Left lung (tissue), 10 donors: Measurements from ENCODE around the gene PRSS3. TPM values are rescaled to one million over a fixed set of nuclear protein-coding genes. Genes with fewer than 3 reads are reported as not detected.
A peak's percentile ranks its signal among the peaks of the same experiment; 100 is the strongest.
"Not testable (repeated sequence)": the region's sequence is repeated elsewhere in the genome, so short reads cannot be mapped to it uniquely, and the experiment has no call there.

Source experiments
- ATAC-seq: fragments of 200-7000 bp; cut with Tn5 transposase; one replicate; pipeline ENCODE4 v1.9.1; 2020; ENCODE audit warnings: moderate library complexity
- DNase-seq, 4 donors: peaks; one replicate each; pipeline ENCODE4 v3.0.0-alpha.2; 2013 to 2020
- H3K27ac ChIP-seq, 2 donors: fragments of 200-600 bp; sonication (generic) in 1 of 2; one replicate each; pipeline versions ENCODE4 v1.5.0 to v1.8.0; 2020 to 2021
- H3K27me3 ChIP-seq, 2 donors: fragments of 200-600 bp; sonication (generic) in 1 of 2; one replicate each; pipeline versions ENCODE4 v1.5.0 to v1.8.0; 2020 to 2021
- H3K36me3 ChIP-seq, 2 donors: fragments of 200-600 bp; sonication (generic) in 1 of 2; one replicate each; pipeline versions ENCODE4 v1.5.0 to v1.8.0; 2020 to 2021
- H3K4me1 ChIP-seq, 2 donors: fragments of 200-600 bp; one replicate each; pipeline ENCODE4 v1.8.0; 2021
- H3K4me3 ChIP-seq, 2 donors: fragments of 200-600 bp; sonication (generic) in 1 of 2; one replicate each; pipeline versions ENCODE4 v1.5.0 to v1.8.0; 2020 to 2021; ENCODE audit warnings: mild to moderate bottlenecking in 1 of 2
- H3K9me3 ChIP-seq, 2 donors: fragments of 200-600 bp; sonication (generic) in 1 of 2; one replicate each; pipeline versions ENCODE4 v1.5.0 to v1.8.0; 2020 to 2021
- intact Hi-C, 2 donors: fragments of 100-400 bp; cut with DNase I; formaldehyde crosslinking; loops; one replicate each; pipeline versions ENCODE4 v1.11.2 to v1.14.2; 2022
- polyA plus RNA-seq, 6 donors: library from polyadenylated mRNA; unstranded; fragments of 120-200 nt; gene quantifications; one replicate each; pipeline ENCODE4 v1.2.1, GENCODE V29; 2013; ENCODE audit not compliant: insufficient read length in 6 of 6
- total RNA-seq, 2 donors: library from RNA; stranded (reverse); fragmentation: NEBNext Ultra II Directional; extraction: Animal tissue kit (Norgen Biotek cat#: 25700); gene quantifications; one replicate each; pipeline ENCODE4 v1.2.1, GENCODE V29; 2021
- TF ChIP-seq, protein P1 (sequence below), 2 donors: fragments of 200-600 bp; sonication (generic) in 1 of 2; IDR thresholded peaks; one replicate each; pipeline versions ENCODE4 v1.5.0 to v1.8.0; 2021; ENCODE audit warnings: antibody characterized with exemption in 2 of 2
- donor health status: DM: no; HTN: yes; CAD: no.
- donor health status: DM: no; HTN: no; CAD: no.

PRSS3 gene
- total and polyA plus RNA-seq, 8 donors = 0.34 to 0.53 (median 0.45) TPM; not detected in 5

DNA sequence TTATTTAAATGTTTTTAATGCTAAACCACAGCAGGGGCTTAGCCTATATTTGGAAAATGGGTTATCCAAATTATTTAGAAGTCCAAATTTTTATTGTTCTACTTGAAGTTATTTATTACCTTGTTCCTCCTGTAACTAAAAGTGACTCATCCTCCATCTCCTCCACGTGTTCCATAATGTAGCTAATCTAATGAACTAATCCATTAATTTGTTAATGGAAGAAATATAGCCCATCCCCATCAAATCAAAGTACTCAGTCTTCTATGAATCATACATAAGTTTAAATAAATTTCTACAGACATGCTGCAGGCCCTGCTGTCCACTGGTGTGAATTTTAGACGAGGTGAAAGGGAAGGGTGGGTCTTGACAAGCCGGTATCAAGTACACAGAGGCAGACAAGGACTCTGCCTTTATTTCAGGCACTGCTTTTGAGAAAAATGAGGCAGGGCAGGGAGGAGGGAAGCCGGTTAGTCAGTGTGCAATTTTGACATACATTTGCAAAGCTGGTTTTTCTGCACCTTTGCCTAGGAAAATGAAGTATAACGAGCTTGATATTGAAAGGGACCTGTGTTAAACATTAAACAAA lies 21.2 kb upstream of the PRSS3 start:
- H3K4me1 ChIP-seq, H3K9me3 ChIP-seq, H3K27me3 ChIP-seq, intact Hi-C loops, H3K4me3 ChIP-seq, H3K27ac ChIP-seq, H3K36me3 ChIP-seq, ATAC-seq: not testable (repeated sequence)
- DNase-seq = peak in 1 of 4 donors; percentile 16

DNA sequence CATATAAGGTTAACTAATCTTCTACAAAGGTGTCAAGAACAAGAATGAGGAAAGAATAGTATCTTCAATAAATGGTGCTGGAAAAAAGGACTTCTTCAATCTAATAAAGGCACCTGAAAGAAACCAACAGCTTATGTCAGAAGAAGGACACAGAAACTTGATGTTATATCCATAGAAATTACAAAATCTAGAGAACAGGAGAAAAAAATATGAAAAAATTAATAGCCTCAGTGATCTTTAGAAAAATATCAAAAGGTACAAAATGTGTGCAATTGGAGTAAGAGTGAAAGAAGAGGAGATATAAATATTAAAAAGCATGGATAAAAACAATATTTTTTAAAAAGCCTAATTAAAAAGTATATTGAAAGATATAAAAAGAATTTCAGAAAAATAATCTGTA lies 18.8 kb upstream of the PRSS3 start:
- Histone ChIP-seq H3K9me3 (no peaks in the 10 kb centered on the region), H3K4me3 (no peak overlapping the region), H3K27ac (no peak overlapping the region), H3K36me3 (no peaks in the 10 kb centered on the region), H3K27me3 (peaks cover 0 to 4% of the 10 kb centered on the region in 2 donors), H3K4me1 (no peaks in the 10 kb centered on the region)
- intact Hi-C loops = no loop called here
- TF ChIP-seq, protein P1, sequence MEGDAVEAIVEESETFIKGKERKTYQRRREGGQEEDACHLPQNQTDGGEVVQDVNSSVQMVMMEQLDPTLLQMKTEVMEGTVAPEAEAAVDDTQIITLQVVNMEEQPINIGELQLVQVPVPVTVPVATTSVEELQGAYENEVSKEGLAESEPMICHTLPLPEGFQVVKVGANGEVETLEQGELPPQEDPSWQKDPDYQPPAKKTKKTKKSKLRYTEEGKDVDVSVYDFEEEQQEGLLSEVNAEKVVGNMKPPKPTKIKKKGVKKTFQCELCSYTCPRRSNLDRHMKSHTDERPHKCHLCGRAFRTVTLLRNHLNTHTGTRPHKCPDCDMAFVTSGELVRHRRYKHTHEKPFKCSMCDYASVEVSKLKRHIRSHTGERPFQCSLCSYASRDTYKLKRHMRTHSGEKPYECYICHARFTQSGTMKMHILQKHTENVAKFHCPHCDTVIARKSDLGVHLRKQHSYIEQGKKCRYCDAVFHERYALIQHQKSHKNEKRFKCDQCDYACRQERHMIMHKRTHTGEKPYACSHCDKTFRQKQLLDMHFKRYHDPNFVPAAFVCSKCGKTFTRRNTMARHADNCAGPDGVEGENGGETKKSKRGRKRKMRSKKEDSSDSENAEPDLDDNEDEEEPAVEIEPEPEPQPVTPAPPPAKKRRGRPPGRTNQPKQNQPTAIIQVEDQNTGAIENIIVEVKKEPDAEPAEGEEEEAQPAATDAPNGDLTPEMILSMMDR (IDR thresholded peaks at IDR 0.05) = no peak
- DNase-seq = no peak
- ATAC-seq = no peak

DNA sequence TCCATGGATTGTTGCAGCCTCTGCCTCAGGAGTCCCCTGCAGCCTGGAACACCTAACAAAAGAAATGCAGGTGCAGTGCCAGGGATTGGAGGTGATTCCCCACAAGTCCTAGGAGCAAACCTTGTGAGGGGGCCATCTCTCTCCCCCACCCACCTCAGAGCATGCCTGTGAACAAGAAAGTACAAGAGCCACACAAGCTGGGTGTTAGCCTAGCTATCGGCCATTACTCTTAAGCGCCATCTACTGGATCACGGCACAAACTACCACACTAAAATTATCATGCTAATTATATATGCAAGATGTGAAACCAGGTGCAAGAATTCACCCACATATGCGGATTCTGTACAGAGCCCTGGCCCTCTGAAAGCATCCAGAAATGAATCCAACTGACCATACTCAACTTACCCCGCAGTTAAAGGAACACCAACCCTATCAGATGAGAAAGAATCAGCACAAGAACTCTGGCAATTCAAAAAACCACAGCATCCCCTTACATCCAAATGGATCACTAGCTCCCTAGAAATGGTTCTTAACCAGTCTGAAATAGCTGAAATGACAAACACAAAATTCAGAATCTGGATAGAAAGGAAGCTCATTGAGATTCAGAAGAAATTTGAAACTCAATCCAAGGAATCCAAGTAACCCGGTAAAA lies 16.5 kb upstream of the PRSS3 start:
- ATAC-seq (peak; percentile 72), DNase-seq (peak in 2 of 4 donors; percentile 25 to 41)
- intact Hi-C loops = no loop called here
- Histone ChIP-seq H3K27ac (no peak overlapping the region), H3K27me3 (peaks cover 0 to 4% of the 10 kb centered on the region in 2 donors), H3K9me3 (no peaks in the 10 kb centered on the region), H3K4me3 (no peak overlapping the region), H3K36me3 (no peaks in the 10 kb centered on the region), H3K4me1 (peaks cover 0 to 3% of the 10 kb centered on the region in 2 donors)
- TF ChIP-seq, protein P1 (IDR thresholded peaks at IDR 0.05) = peak; percentile 65 to 76

DNA sequence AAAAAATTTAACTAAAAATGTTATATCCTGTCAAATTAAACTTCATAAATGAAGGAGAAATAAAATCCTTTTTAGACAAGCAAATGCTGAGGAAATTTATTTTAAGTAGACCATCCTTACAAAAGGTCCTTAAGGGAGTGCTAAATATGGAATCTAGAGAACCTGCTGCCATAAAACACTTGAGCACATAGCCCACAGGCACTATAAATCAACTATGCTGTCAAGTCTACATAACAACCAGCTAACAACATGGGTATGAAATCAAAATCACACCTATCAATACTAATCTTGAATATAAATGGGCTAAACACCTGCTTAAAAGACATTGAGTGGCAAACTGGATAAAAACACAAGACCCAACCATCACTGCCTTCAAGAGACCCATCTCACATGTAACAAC lies 15.1 kb upstream of the PRSS3 start:
- DNase-seq (no peak), ATAC-seq (no peak)
- Histone ChIP-seq H3K27ac (no peak overlapping the region), H3K9me3 (no peaks in the 10 kb centered on the region), H3K36me3 (no peaks in the 10 kb centered on the region), H3K4me3 (no peak overlapping the region), H3K4me1 (peaks cover 0 to 3% of the 10 kb centered on the region in 2 donors), H3K27me3 (peaks cover 0 to 4% of the 10 kb centered on the region in 2 donors)
- TF ChIP-seq, protein P1 (IDR thresholded peaks at IDR 0.05) = no peak
- intact Hi-C loops = no loop called here

DNA sequence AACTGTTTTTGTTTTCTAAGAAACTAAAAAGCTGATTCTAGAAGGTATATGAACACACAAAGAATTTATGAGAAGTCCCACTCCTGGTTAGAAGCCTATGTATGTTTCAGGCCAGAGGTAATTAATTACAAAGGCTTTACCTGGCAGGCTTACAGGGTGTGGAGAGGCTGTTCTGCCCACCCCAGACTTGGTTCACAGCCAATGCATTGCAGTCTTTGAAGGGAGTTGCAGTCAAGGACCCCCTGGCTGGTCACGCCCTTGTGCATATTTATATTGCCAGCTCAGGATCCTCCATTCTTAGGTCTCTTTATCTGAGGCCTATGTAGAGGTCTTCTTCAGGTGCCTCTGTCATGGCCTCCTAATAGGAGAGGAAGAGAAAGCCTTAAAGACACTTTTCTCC lies 13.6 kb upstream of the PRSS3 start:
- Histone ChIP-seq H3K9me3 (no peaks in the 10 kb centered on the region), H3K36me3 (no peaks in the 10 kb centered on the region), H3K27ac (peak overlapping the region in 1 of 2 donors; percentile 35), H3K27me3 (peaks cover 0 to 4% of the 10 kb centered on the region in 2 donors), H3K4me3 (no peak overlapping the region), H3K4me1 (peaks cover 0 to 3% of the 10 kb centered on the region in 2 donors)
- intact Hi-C loops = no loop called here
- DNase-seq (peak in 1 of 4 donors; percentile 27), ATAC-seq (peak; percentile 49)
- TF ChIP-seq, protein P1 (IDR thresholded peaks at IDR 0.05) = no peak
